Measurements from ENCODE around the gene CNKSR1. TPM values are rescaled to one million over a fixed set of nuclear protein-coding genes. Genes with fewer than 3 reads are reported as not detected.

The CNKSR1 gene
- total RNA-seq, 6 experiments from 2014 or later, result 0.72 to 1.4 (median 1.1) TPM

- DNase-seq, result no peak
- TF ChIP-seq CTCF (IDR thresholded peaks at IDR 0.05) (no peak), POLR2A (IDR thresholded peaks at IDR 0.05) (no peak)
- Histone ChIP-seq H3K4me3 (no peak within 1 kb of the TSS), H3K36me3 (no peaks in the 10 kb centered on the region), H3K27ac (no peak within 1 kb of the TSS), H3K4me1 (no peaks in the 10 kb centered on the region), H3K27me3 (no peaks in the 10 kb centered on the region), H3K9me3 (no peaks in the 10 kb centered on the region)
- WGBS (ENCODE audit: insufficient coverage, low coverage, low lambda C conversion rate, missing lambda C conversion rate), result 52% methylated on average over 8 of the region's 16 CpGs
- ATAC-seq, result no peak
- intact Hi-C loops (cut with DNase I), result no loop called here
Measured at GRCh38 chr1:26190373-26190987, 13.2 kb downstream of the CNKSR1 start, which contains the start of gene CATSPER4. TSS of gene CATSPER4 (plus strand) at chr1:26190602. CDS start at chr1:26190628, 26 bp downstream.

GRCh38 chr1:26191739-26192138, 14.4 kb downstream of the CNKSR1 start:
- Histone ChIP-seq H3K9me3 (no peaks in the 10 kb centered on the region), H3K27me3 (no peaks in the 10 kb centered on the region), H3K4me1 (no peaks in the 10 kb centered on the region), H3K36me3 (no peaks in the 10 kb centered on the region), H3K27ac (no peak overlapping the region), H3K4me3 (no peak overlapping the region)
- ATAC-seq (no peak), DNase-seq (no peak)
- intact Hi-C loops (cut with DNase I), result no loop called here
- TF ChIP-seq POLR2A (IDR thresholded peaks at IDR 0.05), result no peak
- TF ChIP-seq CTCF (IDR thresholded peaks at IDR 0.05), result no peak
- 43% methylated on average over 3 of the region's 3 CpGs for WGBS (ENCODE audit: insufficient coverage, low coverage, low lambda C conversion rate, missing lambda C conversion rate)

DNA sequence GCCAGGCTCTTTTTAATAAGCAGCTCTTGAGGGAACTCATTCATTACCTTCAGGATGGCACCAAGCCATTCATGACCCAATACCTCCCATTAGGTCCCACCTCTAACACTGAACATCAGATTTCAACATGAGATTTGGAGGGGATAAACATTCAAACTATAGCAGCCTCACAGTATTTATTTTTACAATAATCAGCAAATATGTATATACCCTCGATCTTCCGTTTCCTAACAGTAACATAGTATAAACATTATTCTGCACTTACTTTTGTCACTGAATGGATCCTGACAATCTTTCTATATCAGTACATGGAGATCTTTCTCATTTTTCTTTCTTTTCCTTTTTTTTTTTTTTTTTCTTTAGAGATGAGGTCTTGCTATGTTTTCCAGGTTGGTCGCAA, 18.5 kb downstream of the CNKSR1 start:
- DNase-seq, result no peak
- intact Hi-C loops (cut with DNase I), result no loop called here
- ATAC-seq, result no peak
- Histone ChIP-seq H3K9me3 (no peaks in the 10 kb centered on the region), H3K4me1 (no peaks in the 10 kb centered on the region), H3K27me3 (no peaks in the 10 kb centered on the region), H3K27ac (no peak overlapping the region), H3K36me3 (no peaks in the 10 kb centered on the region), H3K4me3 (no peak overlapping the region)
- TF ChIP-seq CTCF (IDR thresholded peaks at IDR 0.05), result no peak
- no peak for TF ChIP-seq POLR2A (IDR thresholded peaks at IDR 0.05)
- 53% methylated on average over 3 of the region's 3 CpGs for WGBS (ENCODE audit: insufficient coverage, low coverage, low lambda C conversion rate, missing lambda C conversion rate)

DNA sequence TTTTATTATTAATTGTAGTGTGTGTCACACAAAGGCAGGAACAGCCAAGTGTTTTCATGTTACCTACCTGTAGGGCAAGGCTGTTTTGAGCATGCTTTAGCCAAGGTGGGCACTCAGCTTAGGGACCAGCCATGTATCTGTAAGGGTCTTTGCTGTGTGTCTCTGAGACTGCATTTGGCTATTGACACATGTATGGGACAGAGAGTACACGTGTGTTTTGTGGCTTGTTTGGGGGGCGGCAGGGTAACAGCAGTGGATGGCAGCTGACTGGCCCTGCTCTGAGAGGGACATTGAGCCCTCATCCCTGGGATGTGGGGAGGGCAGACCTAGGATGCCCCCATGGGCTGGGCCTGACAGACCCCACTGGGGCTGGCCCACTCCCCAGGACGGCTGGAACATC, 20.0 kb downstream of the CNKSR1 start:
- intact Hi-C loops (cut with DNase I), result no loop called here
- TF ChIP-seq CTCF (IDR thresholded peaks at IDR 0.05) (no peak), POLR2A (IDR thresholded peaks at IDR 0.05) (no peak)
- no peaks in the 10 kb centered on the region for H3K27me3 ChIP-seq
- H3K4me1 ChIP-seq, result no peaks in the 10 kb centered on the region
- H3K4me3 ChIP-seq, result no peak overlapping the region
- WGBS (ENCODE audit: insufficient coverage, low coverage, low lambda C conversion rate, missing lambda C conversion rate), result 92% methylated on average over 2 of the region's 3 CpGs
- DNase-seq (no peak), ATAC-seq (no peak)
- no peak overlapping the region for H3K27ac ChIP-seq
- H3K36me3 ChIP-seq, result no peaks in the 10 kb centered on the region
- no peaks in the 10 kb centered on the region for H3K9me3 ChIP-seq
